Measurements from ENCODE around the gene SPOCK2. TPM values are rescaled to one million over a fixed set of nuclear protein-coding genes. Genes with fewer than 3 reads are reported as not detected.

SPOCK2 gene
- total and polyA plus RNA-seq, 2 donors (not counting 1 experiment from before 2014, with no cell fraction given) = 39.1 to 139 TPM

GRCh38 chr10:72132854-72133253 is 44.5 kb upstream of the SPOCK2 start:
- Histone ChIP-seq H3K4me3 (ENCODE audit: control extremely low read depth in 1 of 5, extremely low read depth in 1 of 5, insufficient read depth in 1 of 5, low read depth in 2 of 5, low read length in 4 of 5) (no peak overlapping the region), H3K4me1 (ENCODE audit: control insufficient read depth in 2 of 2, insufficient read depth in 2 of 2, low read length in 2 of 2) (peaks cover 15 to 17% of the 10 kb centered on the region in 2 donors), H3K36me3 (replicated peaks in 1 of 2; ENCODE audit: control extremely low read depth in 1 of 2, control insufficient read depth in 1 of 2, extremely low read depth in 1 of 2, insufficient read depth in 2 of 2, low read length in 1 of 2) (peaks cover 0 to 10% of the 10 kb centered on the region in 2 experiments), H3K27me3 (replicated peaks in 1 of 4; ENCODE audit: control extremely low read depth in 1 of 4, control insufficient read depth in 3 of 4, insufficient read depth in 4 of 4, low read length in 3 of 4) (no peaks in the 10 kb centered on the region), H3K9ac (ENCODE audit: low read length) (no peak overlapping the region), H3K27ac (ENCODE audit: low read length in 2 of 2) (no peak overlapping the region), H2AFZ (ENCODE audit: insufficient read depth, low read depth, low read length, poor library complexity, severe bottlenecking) (no peak overlapping the region), H3K4me2 (replicated peaks; ENCODE audit: low read depth, low read length, poor library complexity, severe bottlenecking) (no peak overlapping the region), H3K79me2 (ENCODE audit: control insufficient read depth, insufficient read depth, low read length) (no peaks in the 10 kb centered on the region), H4K20me1 (ENCODE audit: control insufficient read depth, insufficient read depth, low read length, poor library complexity, severe bottlenecking) (no peaks in the 10 kb centered on the region), H3K9me3 (ENCODE audit: control extremely low read depth in 1 of 3, control insufficient read depth in 2 of 3, insufficient read depth in 1 of 3, low read length in 2 of 3) (peaks cover 0 to 8% (median 0%) of the 10 kb centered on the region in 3 donors)
- TF ChIP-seq EZH2 (IDR thresholded peaks at IDR 0.05; ENCODE audit: borderline replicate concordance, insufficient read depth, low read depth, low read length, poor library complexity, severe bottlenecking) (no peak), CTCF (IDR thresholded peaks at IDR 0.05) (no peak)
- no peaks in the 10 kb centered on the region for H3K9me3 Mint-ChIP-seq (ENCODE audit: insufficient read depth)
- H3K27me3 Mint-ChIP-seq = no peaks in the 10 kb centered on the region
- no peak for ATAC-seq (ENCODE audit: low read depth)
- no CpG with 5 or more reads among the region's 4 CpGs for WGBS (ENCODE audit: insufficient coverage)
- H3K4me1 Mint-ChIP-seq = peaks cover 30% of the 10 kb centered on the region
- intact Hi-C loops (cut with micrococcal nuclease) = no loop called here
- no peak overlapping the region for H3K4me3 Mint-ChIP-seq
- H3K27ac Mint-ChIP-seq = no peak overlapping the region
- DNase-seq = no peak
- ChIA-PET POLR2A (interaction anchor here (0.7 to 0.8 kb wide), 2 partner anchors 115 to 204 kb away, joined by 3 to 4 read pairs; no protein-coding TSS in a partner anchor), CTCF (interaction anchor here (1.1 to 11.2 kb wide), 7 partner anchors 8 to 207 kb away, joined by 3 to 333 read pairs (median 6); partner anchors contain the start of genes ANAPC16, ASCC1 and DDIT4)

GRCh38 chr10:72127571-72127970 is 39.2 kb upstream of the SPOCK2 start:
- no peaks in the 10 kb centered on the region for H3K4me1 ChIP-seq (ENCODE audit: control insufficient read depth in 2 of 2, insufficient read depth in 2 of 2, low read length in 2 of 2)
- H2AFZ ChIP-seq (ENCODE audit: insufficient read depth, low read depth, low read length, poor library complexity, severe bottlenecking) = no peak overlapping the region
- Mint-ChIP-seq H3K4me3 (no peak overlapping the region), H3K27me3 (no peaks in the 10 kb centered on the region), H3K9me3 (ENCODE audit: insufficient read depth) (no peaks in the 10 kb centered on the region), H3K4me1 (peaks cover 2% of the 10 kb centered on the region), H3K27ac (no peak overlapping the region)
- WGBS (ENCODE audit: insufficient coverage) = 100% methylated on average over 1 of the region's 2 CpGs
- H3K4me2 ChIP-seq (replicated peaks; ENCODE audit: low read depth, low read length, poor library complexity, severe bottlenecking) = no peak overlapping the region
- no peak overlapping the region for H3K4me3 ChIP-seq (ENCODE audit: control extremely low read depth in 1 of 5, extremely low read depth in 1 of 5, insufficient read depth in 1 of 5, low read depth in 2 of 5, low read length in 4 of 5)
- POLR2A ChIA-PET = no interaction called here
- no peaks in the 10 kb centered on the region for H4K20me1 ChIP-seq (ENCODE audit: control insufficient read depth, insufficient read depth, low read length, poor library complexity, severe bottlenecking)
- no peak for ATAC-seq (ENCODE audit: low read depth)
- no peaks in the 10 kb centered on the region for H3K79me2 ChIP-seq (ENCODE audit: control insufficient read depth, insufficient read depth, low read length)
- no peak overlapping the region for H3K9ac ChIP-seq (ENCODE audit: low read length)
- no peaks in the 10 kb centered on the region for H3K27me3 ChIP-seq (replicated peaks in 1 of 4; ENCODE audit: control extremely low read depth in 1 of 4, control insufficient read depth in 3 of 4, insufficient read depth in 4 of 4, low read length in 3 of 4)
- H3K9me3 ChIP-seq (ENCODE audit: control extremely low read depth in 1 of 3, control insufficient read depth in 2 of 3, insufficient read depth in 1 of 3, low read length in 2 of 3) = no peaks in the 10 kb centered on the region
- CTCF ChIA-PET = interaction anchor here (0.6 to 11.2 kb wide), 9 partner anchors 14 to 213 kb away, joined by 3 to 333 read pairs (median 5); no protein-coding TSS in a partner anchor
- H3K36me3 ChIP-seq (replicated peaks in 1 of 2; ENCODE audit: control extremely low read depth in 1 of 2, control insufficient read depth in 1 of 2, extremely low read depth in 1 of 2, insufficient read depth in 2 of 2, low read length in 1 of 2) = peaks cover 0 to 23% of the 10 kb centered on the region in 2 experiments
- intact Hi-C loops (cut with micrococcal nuclease) = loop anchor here (2.0 to 5.0 kb wide), 2 partner anchors 40 to 95 kb away; partner anchors contain the start of gene SPOCK2
- TF ChIP-seq EZH2 (IDR thresholded peaks at IDR 0.05; ENCODE audit: borderline replicate concordance, insufficient read depth, low read depth, low read length, poor library complexity, severe bottlenecking) = no peak
- TF ChIP-seq CTCF (IDR thresholded peaks at IDR 0.05) = no peak
- no peak for DNase-seq
- no peak overlapping the region for H3K27ac ChIP-seq (ENCODE audit: low read length in 2 of 2)

Measured in B cell (primary cell).